MM.1S (cell line): ENCODE results near the gene C11orf87.

Experiments used
- CTCF ChIP-seq: fragments of 300-600 bp; sonication (generic); IDR thresholded peaks from 2 replicates; pipeline ENCODE4 v1.5.1; 2016; ENCODE audit warnings: antibody characterized with exemption, low read length, mixed read lengths
- EZH2 ChIP-seq: fragments of 300-600 bp; sonication (generic); optimal IDR thresholded peaks from 2 replicates; pipeline ENCODE3; 2017; ENCODE audit warnings: low read depth, mild to moderate bottlenecking, antibody characterized with exemption, low read length, mixed read lengths
- EZH2phosphoT487 ChIP-seq: fragments of 300-600 bp; sonication (generic); IDR thresholded peaks from 2 replicates; pipeline ENCODE4 v1.6.1; 2018; ENCODE audit warnings: antibody characterized with exemption, low read length

- TF ChIP-seq CTCF (no peak), EZH2 (no peak), EZH2phosphoT487 (no peak)
These were observed 47.5 kb upstream of the C11orf87 start for GRCh38 chr11:109374441-109374840.
